HepG2 (cell line): ENCODE data around the gene GPR137. TPM values are rescaled to one million over a fixed set of nuclear protein-coding genes. Genes with fewer than 3 reads are reported as not detected.
A peak's percentile ranks its signal among the peaks of the same experiment; 100 is the strongest.

ENCODE experiments used
- JUN ChIP-seq: sonication (generic); formaldehyde crosslinking; IDR thresholded peaks from 2 replicates; pipeline ENCODE4 v1.4.0; 2020; ENCODE audit warnings: mild to moderate bottlenecking, missing genetic modification reagents
- MTA3 ChIP-seq: sonication (generic); formaldehyde crosslinking; IDR thresholded peaks from 2 replicates; pipeline ENCODE4 v1.4.0; 2020; ENCODE audit warnings: missing genetic modification reagents
- NAIF1 ChIP-seq: sonication (generic); formaldehyde crosslinking; IDR thresholded peaks from 2 replicates; pipeline ENCODE4 v1.5.0; 2020; ENCODE audit warnings: mild to moderate bottlenecking, missing genetic modification reagents, borderline replicate concordance
- NCOR1 ChIP-seq: fragments of 200-600 bp; sonication (generic); IDR thresholded peaks from 2 replicates; pipeline ENCODE4 v1.7.0; 2017; ENCODE audit warnings: antibody characterized with exemption, low read length, borderline replicate concordance
- NPAS2 ChIP-seq: sonication (generic); formaldehyde crosslinking; IDR thresholded peaks from 2 replicates; pipeline ENCODE4 v1.8.0; 2022; ENCODE audit warnings: mild to moderate bottlenecking, missing genetic modification reagents, borderline replicate concordance
- PAF1 ChIP-seq: IDR thresholded peaks from 2 replicates; pipeline ENCODE4 v1.6.1; 2016; ENCODE audit warnings: missing genetic modification reagents, missing compliant biosample characterization
- POLR2G ChIP-seq: fragments of 200-400 bp; formaldehyde crosslinking; IDR thresholded peaks from 2 replicates; pipeline ENCODE4 v1.6.1; 2018; ENCODE audit warnings: mild to moderate bottlenecking, low read depth, low read length, moderate library complexity
- PRMT3 ChIP-seq: sonication (generic); formaldehyde crosslinking; IDR thresholded peaks from 2 replicates; pipeline ENCODE4 v1.8.1; 2022; ENCODE audit warnings: low read depth, mild to moderate bottlenecking, moderate library complexity, missing genetic modification reagents, borderline replicate concordance
- RXRA ChIP-seq: sonication (generic); formaldehyde crosslinking; IDR thresholded peaks from 2 replicates; pipeline ENCODE4 v1.5.1; 2020; ENCODE audit warnings: missing genetic modification reagents
- SCMH1 ChIP-seq: sonication (generic); formaldehyde crosslinking; IDR thresholded peaks from 2 replicates; pipeline ENCODE4 v1.9.0; 2021; ENCODE audit warnings: missing genetic modification reagents, mild to moderate bottlenecking, borderline replicate concordance
- SMARCE1 ChIP-seq: fragments of 450-650 bp; IDR thresholded peaks from 2 replicates; pipeline ENCODE4 v1.6.1; 2017; ENCODE audit warnings: borderline replicate concordance
- TCF7 ChIP-seq: sonication (generic); IDR thresholded peaks from 2 replicates; pipeline ENCODE4 v1.6.1; 2016; ENCODE audit warnings: antibody characterized with exemption, low read depth
- ZFP1 ChIP-seq: IDR thresholded peaks from 2 replicates; pipeline ENCODE4 v1.6.1; 2016
- ZMYM3 ChIP-seq: sonication (generic); formaldehyde crosslinking; IDR thresholded peaks from 2 replicates; pipeline ENCODE4 v1.5.1; 2020; ENCODE audit warnings: mild to moderate bottlenecking, missing genetic modification reagents
- ZNF335 ChIP-seq: sonication (generic); formaldehyde crosslinking; IDR thresholded peaks from 2 replicates; pipeline ENCODE4 v1.4.0; 2020; ENCODE audit warnings: missing genetic modification reagents
- ZNF839 ChIP-seq: sonication (generic); formaldehyde crosslinking; IDR thresholded peaks from 2 replicates; pipeline ENCODE4 v1.4.0; 2020; ENCODE audit warnings: missing genetic modification reagents, mild to moderate bottlenecking, borderline replicate concordance
- ZNF879 ChIP-seq: sonication (generic); formaldehyde crosslinking; IDR thresholded peaks from 2 replicates; pipeline ENCODE4 v1.8.1; 2023; ENCODE audit warnings: missing genetic modification reagents
- polyA plus RNA-seq, 8 experiments: library from polyadenylated mRNA; depleted of rRNA in 3 of 8; stranded (reverse) in 7 of 8; unstranded in 1 of 8; fragments of >200 nt; fragmentation: Illumina TruSeq in 4 of 8; extraction: Trizol in 4 of 8; gene quantifications; 2 replicates each; pipeline versions ENCODE4 v1.2.1 to v1.2.3, GENCODE V29; 2011 to 2016; ENCODE audit warnings: low read depth in 4 of 8, missing spikeins in 1 of 8, mixed read lengths in 1 of 8; ENCODE audit not compliant: insufficient read depth in 1 of 8
- total RNA-seq, 5 experiments: library from RNA; depleted of rRNA; stranded (reverse); fragments of >200 nt; fragmentation: Illumina TruSeq; extraction: Trizol; gene quantifications; 2 replicates each; pipeline ENCODE4 v1.2.3, GENCODE V29; 2016; ENCODE audit warnings: low read depth in 1 of 5
- TF ChIP-seq, protein P1 (sequence below): sonication (generic); formaldehyde crosslinking; IDR thresholded peaks from 2 replicates; pipeline ENCODE4 v1.4.0; 2020; ENCODE audit warnings: missing genetic modification reagents, borderline replicate concordance
- TF ChIP-seq, protein P2 (sequence below): sonication (generic); formaldehyde crosslinking; IDR thresholded peaks from 2 replicates; pipeline ENCODE4 v1.5.0; 2020; ENCODE audit warnings: mild to moderate bottlenecking, missing genetic modification reagents
- TF ChIP-seq, protein P3 (sequence below): sonication (generic); formaldehyde crosslinking; conservative IDR thresholded peaks from 2 replicates; pipeline ENCODE4 v1.4.0; 2020; ENCODE audit warnings: missing genetic modification reagents
- TF ChIP-seq, protein P4 (sequence below): IDR thresholded peaks from 2 replicates; pipeline ENCODE4 v1.6.1; 2016; ENCODE audit warnings: missing compliant biosample characterization, missing genetic modification reagents, borderline replicate concordance
- TF ChIP-seq, protein P5 (sequence below): sonication (generic); formaldehyde crosslinking; IDR thresholded peaks from 2 replicates; pipeline ENCODE4 v1.8.0; 2022; ENCODE audit warnings: mild to moderate bottlenecking, missing genetic modification reagents

Gene GPR137
- total and polyA plus RNA-seq, 2 of the 13 experiments (the other 11 are each of a cell fraction or from before 2014, with no cell fraction given) = 8.5 to 13.2 TPM

DNA sequence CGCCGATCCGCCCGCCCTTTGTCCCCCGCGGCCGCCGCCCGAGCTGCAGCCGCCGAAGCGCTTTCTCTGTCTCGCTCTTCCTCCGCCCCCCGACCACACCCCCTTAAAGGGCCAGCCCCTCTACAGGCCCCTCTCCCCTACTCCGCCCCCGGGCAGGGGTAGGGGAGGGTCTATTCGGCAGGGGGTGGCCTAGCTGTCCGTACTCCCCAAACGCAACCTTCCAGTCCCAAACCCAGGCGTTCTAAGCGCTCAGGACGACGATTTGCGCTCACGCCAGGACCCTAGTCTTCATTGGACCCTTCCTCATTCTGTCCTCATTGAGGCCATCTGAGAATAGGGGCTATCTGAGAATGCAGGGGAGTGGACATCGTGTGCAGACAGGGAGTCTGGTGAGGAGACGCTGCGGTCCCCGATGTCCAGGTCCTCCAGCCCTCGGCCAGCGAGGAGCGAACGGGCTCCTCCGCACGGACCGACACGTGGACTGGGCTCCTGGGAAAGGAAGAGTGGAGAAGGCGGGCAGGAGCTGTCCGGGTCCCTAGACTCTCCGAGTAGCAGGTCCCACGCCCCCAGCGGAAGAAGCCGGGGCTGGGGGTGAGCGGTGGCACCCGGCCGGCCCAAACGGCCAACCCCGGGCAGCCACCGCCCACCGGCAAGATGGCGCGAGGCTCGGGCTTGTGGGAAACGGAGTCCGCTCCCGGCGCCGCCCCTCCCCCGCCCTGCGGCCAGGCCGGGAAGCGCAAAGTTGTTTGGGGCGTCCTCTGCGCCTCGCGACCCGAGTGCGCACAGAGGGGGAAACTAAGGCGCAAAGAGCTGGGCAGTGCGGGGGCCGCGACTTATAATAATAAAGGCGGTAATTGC is 38.5 kb upstream of the GPR137 start, which contains the start of gene PPP1R14B (continued):
- TF ChIP-seq NAIF1 (CRISPR knock-in tag) = no peak
- no peak for TF ChIP-seq RXRA (CRISPR knock-in tag)
- TF ChIP-seq, protein P1, sequence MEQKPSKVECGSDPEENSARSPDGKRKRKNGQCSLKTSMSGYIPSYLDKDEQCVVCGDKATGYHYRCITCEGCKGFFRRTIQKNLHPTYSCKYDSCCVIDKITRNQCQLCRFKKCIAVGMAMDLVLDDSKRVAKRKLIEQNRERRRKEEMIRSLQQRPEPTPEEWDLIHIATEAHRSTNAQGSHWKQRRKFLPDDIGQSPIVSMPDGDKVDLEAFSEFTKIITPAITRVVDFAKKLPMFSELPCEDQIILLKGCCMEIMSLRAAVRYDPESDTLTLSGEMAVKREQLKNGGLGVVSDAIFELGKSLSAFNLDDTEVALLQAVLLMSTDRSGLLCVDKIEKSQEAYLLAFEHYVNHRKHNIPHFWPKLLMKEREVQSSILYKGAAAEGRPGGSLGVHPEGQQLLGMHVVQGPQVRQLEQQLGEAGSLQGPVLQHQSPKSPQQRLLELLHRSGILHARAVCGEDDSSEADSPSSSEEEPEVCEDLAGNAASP (CRISPR knock-in tag) = no peak
- no peak for TF ChIP-seq SMARCE1
- TF ChIP-seq PRMT3 (CRISPR knock-in tag) = no peak
- TF ChIP-seq, protein P2, sequence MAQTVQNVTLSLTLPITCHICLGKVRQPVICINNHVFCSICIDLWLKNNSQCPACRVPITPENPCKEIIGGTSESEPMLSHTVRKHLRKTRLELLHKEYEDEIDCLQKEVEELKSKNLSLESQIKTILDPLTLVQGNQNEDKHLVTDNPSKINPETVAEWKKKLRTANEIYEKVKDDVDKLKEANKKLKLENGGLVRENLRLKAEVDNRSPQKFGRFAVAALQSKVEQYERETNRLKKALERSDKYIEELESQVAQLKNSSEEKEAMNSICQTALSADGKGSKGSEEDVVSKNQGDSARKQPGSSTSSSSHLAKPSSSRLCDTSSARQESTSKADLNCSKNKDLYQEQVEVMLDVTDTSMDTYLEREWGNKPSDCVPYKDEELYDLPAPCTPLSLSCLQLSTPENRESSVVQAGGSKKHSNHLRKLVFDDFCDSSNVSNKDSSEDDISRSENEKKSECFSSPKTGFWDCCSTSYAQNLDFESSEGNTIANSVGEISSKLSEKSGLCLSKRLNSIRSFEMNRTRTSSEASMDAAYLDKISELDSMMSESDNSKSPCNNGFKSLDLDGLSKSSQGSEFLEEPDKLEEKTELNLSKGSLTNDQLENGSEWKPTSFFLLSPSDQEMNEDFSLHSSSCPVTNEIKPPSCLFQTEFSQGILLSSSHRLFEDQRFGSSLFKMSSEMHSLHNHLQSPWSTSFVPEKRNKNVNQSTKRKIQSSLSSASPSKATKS (CRISPR knock-in tag) = no peak
- no peak for TF ChIP-seq ZFP1 (CRISPR knock-in tag)
- TF ChIP-seq ZNF879 (CRISPR knock-in tag) = no peak
- no peak for TF ChIP-seq SCMH1 (CRISPR knock-in tag)
- no peak for TF ChIP-seq PAF1
- TF ChIP-seq MTA3 (CRISPR knock-in tag) = no peak
- TF ChIP-seq, protein P3, sequence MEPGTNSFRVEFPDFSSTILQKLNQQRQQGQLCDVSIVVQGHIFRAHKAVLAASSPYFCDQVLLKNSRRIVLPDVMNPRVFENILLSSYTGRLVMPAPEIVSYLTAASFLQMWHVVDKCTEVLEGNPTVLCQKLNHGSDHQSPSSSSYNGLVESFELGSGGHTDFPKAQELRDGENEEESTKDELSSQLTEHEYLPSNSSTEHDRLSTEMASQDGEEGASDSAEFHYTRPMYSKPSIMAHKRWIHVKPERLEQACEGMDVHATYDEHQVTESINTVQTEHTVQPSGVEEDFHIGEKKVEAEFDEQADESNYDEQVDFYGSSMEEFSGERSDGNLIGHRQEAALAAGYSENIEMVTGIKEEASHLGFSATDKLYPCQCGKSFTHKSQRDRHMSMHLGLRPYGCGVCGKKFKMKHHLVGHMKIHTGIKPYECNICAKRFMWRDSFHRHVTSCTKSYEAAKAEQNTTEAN (CRISPR knock-in tag) = no peak
- TF ChIP-seq ZMYM3 (CRISPR knock-in tag) = no peak
- no peak for TF ChIP-seq JUN
- TF ChIP-seq ZNF335 (CRISPR knock-in tag) = peak; percentile 66; the same call in 1 of the 2 replicates
- TF ChIP-seq, protein P4, sequence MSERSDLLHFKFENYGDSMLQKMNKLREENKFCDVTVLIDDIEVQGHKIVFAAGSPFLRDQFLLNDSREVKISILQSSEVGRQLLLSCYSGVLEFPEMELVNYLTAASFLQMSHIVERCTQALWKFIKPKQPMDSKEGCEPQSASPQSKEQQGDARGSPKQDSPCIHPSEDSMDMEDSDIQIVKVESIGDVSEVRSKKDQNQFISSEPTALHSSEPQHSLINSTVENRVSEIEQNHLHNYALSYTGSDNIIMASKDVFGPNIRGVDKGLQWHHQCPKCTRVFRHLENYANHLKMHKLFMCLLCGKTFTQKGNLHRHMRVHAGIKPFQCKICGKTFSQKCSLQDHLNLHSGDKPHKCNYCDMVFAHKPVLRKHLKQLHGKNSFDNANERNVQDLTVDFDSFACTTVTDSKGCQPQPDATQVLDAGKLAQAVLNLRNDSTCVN (CRISPR knock-in tag) = no peak; the same call in 1 of the 2 replicates
- no peak for TF ChIP-seq NPAS2 (CRISPR knock-in tag)
- peak; percentile 78 for TF ChIP-seq POLR2G
- TF ChIP-seq, protein P5, sequence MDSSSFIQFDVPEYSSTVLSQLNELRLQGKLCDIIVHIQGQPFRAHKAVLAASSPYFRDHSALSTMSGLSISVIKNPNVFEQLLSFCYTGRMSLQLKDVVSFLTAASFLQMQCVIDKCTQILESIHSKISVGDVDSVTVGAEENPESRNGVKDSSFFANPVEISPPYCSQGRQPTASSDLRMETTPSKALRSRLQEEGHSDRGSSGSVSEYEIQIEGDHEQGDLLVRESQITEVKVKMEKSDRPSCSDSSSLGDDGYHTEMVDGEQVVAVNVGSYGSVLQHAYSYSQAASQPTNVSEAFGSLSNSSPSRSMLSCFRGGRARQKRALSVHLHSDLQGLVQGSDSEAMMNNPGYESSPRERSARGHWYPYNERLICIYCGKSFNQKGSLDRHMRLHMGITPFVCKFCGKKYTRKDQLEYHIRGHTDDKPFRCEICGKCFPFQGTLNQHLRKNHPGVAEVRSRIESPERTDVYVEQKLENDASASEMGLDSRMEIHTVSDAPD (CRISPR knock-in tag) = 0 out of 2 replicates have a peak, but pooled peaks have one; percentile 12
- TF ChIP-seq ZNF839 (CRISPR knock-in tag) = no peak
- TF ChIP-seq NCOR1 = no peak
- TF ChIP-seq TCF7 = no peak
